PC-3 (cell line): ENCODE results near the gene PRSS27. TPM values are rescaled to one million over a fixed set of nuclear protein-coding genes. Genes with fewer than 3 reads are reported as not detected.

Source experiments
- ATAC-seq: fragments of 200-7000 bp; cut with Tn5 transposase; 2 replicates; pipeline ENCODE4 v1.9.1; 2020; ENCODE audit warnings: mild to moderate bottlenecking, moderate library complexity
- BruUV-seq: library from RNA; stranded (reverse); fragments of 400-500 nt; replicated peaks from 2 replicates; lab custom pipeline; 2021; lab: Mats Ljungman, UMichigan
- CTCF ChIA-PET: fragments of 300-600 bp; sonication (Branson Sonifier 250); formaldehyde crosslinking; loops from one replicate; lab custom pipeline; 2022; ENCODE audit warnings: antibody characterized with exemption; lab: Charles Lee
- POLR2A ChIA-PET: fragments of 300-600 bp; sonication (Branson Sonifier 250); formaldehyde crosslinking; loops from one replicate; lab custom pipeline; 2022; ENCODE audit warnings: antibody characterized with exemption; ENCODE audit not compliant: unreplicated experiment; lab: Charles Lee
- DNase-seq: peaks from one replicate; pipeline ENCODE4 v3.0.0-alpha.2; 2015
- H2AFZ ChIP-seq: fragments of 300-600 bp; sonication (generic); 2 replicates; pipeline ENCODE4 v1.6.0; 2016; ENCODE audit warnings: antibody characterized with exemption, low read length
- H3F3A ChIP-seq: fragments of 300-600 bp; sonication (generic); one replicate; pipeline ENCODE4 v1.6.0; 2017; ENCODE audit warnings: antibody characterized with exemption, low read length, control low read depth, mild to moderate bottlenecking; ENCODE audit not compliant: unreplicated experiment
- H3K27ac ChIP-seq: fragments of 300-600 bp; sonication (generic); 2 replicates; pipeline ENCODE4 v1.5.1; 2016; ENCODE audit warnings: mild to moderate bottlenecking, low read length
- H3K27me3 ChIP-seq: fragments of 300-600 bp; sonication (generic); 2 replicates; pipeline ENCODE4 v1.6.1; 2016; ENCODE audit warnings: low read length, mixed read lengths
- H3K36me3 ChIP-seq: fragments of 300-600 bp; sonication (generic); 2 replicates; pipeline ENCODE4 v1.6.1; 2016; ENCODE audit warnings: low read depth, mixed run types, low read length, mixed read lengths
- H3K4me1 ChIP-seq: fragments of 300-600 bp; sonication (generic); 2 replicates; pipeline ENCODE4 v1.5.1; 2016; ENCODE audit warnings: low read length; ENCODE audit not compliant: insufficient read depth
- H3K4me2 ChIP-seq: fragments of 300-600 bp; sonication (generic); 2 replicates; pipeline ENCODE4 v1.6.0; 2016; ENCODE audit warnings: low read length
- H3K4me3 ChIP-seq: fragments of 300-600 bp; sonication (generic); 2 replicates; pipeline ENCODE4 v1.5.1; 2016; ENCODE audit warnings: mild to moderate bottlenecking, low read length, mixed read lengths
- H3K79me2 ChIP-seq: fragments of 300-600 bp; sonication (generic); 2 replicates; pipeline ENCODE4 v1.6.1; 2017; ENCODE audit warnings: low read length, mixed read lengths
- H3K9ac ChIP-seq: fragments of 300-600 bp; sonication (generic); 2 replicates; pipeline ENCODE4 v1.6.0; 2016; ENCODE audit warnings: mild to moderate bottlenecking, low read length
- H3K9me2 ChIP-seq: fragments of 300-600 bp; sonication (generic); replicated peaks from 2 replicates; pipeline ENCODE4 v1.6.1; 2016; ENCODE audit warnings: mixed run types, low read length, mixed read lengths
- H3K9me3 ChIP-seq: fragments of 300-600 bp; sonication (generic); 2 replicates; pipeline ENCODE4 v1.6.1; 2016; ENCODE audit warnings: low read length, mixed read lengths
- H4K20me1 ChIP-seq: fragments of 300-600 bp; sonication (generic); 2 replicates; pipeline ENCODE4 v1.6.1; 2016; ENCODE audit warnings: low read length, mixed read lengths
- CTCF ChIP-seq: fragments of 300-600 bp; sonication (generic); conservative IDR thresholded peaks from 2 replicates; pipeline ENCODE4 v1.5.1; 2017; ENCODE audit warnings: antibody characterized with exemption, low read depth, mild to moderate bottlenecking, low read length
- EZH2 ChIP-seq: fragments of 300-600 bp; sonication (generic); IDR thresholded peaks from one replicate; pipeline ENCODE4 v1.6.1; 2017; ENCODE audit warnings: antibody characterized with exemption, mild to moderate bottlenecking, low read length; ENCODE audit not compliant: unreplicated experiment
- EZH2phosphoT487 ChIP-seq: fragments of 300-600 bp; sonication (generic); IDR thresholded peaks from 2 replicates; pipeline ENCODE4 v1.6.1; 2018; ENCODE audit warnings: mild to moderate bottlenecking, antibody characterized with exemption, low read length, borderline replicate concordance
- intact Hi-C: fragments of 100-400 bp; cut with micrococcal nuclease; formaldehyde crosslinking; loops from 2 replicates; pipeline ENCODE4 v1.9.0; 2023
- total RNA-seq: library from RNA; depleted of rRNA; stranded (reverse); fragments of >200 nt; gene quantifications from 2 replicates; pipeline ENCODE4 v1.2.3, GENCODE V29; 2014

The PRSS27 gene
- total RNA-seq, 1 experiment from 2014 or later, result 1.2 TPM

- Histone ChIP-seq H3K4me3 (no peak overlapping the region), H2AFZ (no peak overlapping the region), H3K4me1 (peaks cover 5% of the 10 kb centered on the region; the same call in 1 of the 2 replicates), H3K9me2 (no peaks in the 10 kb centered on the region), H3K27ac (no peak overlapping the region), H3F3A (no peaks in the 10 kb centered on the region), H3K9me3 (no peaks in the 10 kb centered on the region), H3K79me2 (peaks cover 45% of the 10 kb centered on the region), H3K4me2 (no peak overlapping the region), H3K9ac (no peak overlapping the region), H4K20me1 (peaks cover 26% of the 10 kb centered on the region; the same call in 1 of the 2 replicates), H3K27me3 (no peaks in the 10 kb centered on the region), H3K36me3 (peaks cover 58% of the 10 kb centered on the region)
- DNase-seq, result no peak
- no peak for ATAC-seq
- ChIA-PET CTCF (no interaction called here), POLR2A (interaction anchor here (0.7 kb wide), 1 partner anchor 82 kb away, joined by 3 read pairs; no protein-coding TSS in a partner anchor)
- BruUV-seq, result no TSS peak
- TF ChIP-seq CTCF (no peak), EZH2phosphoT487 (no peak), EZH2 (no peak)
- intact Hi-C loops, result no loop called here
Measured at GRCh38 chr16:2769100-2769529, 49.1 kb upstream of the PRSS27 start.

GRCh38 chr16:2768403-2769089 is 48.5 kb upstream of the PRSS27 start:
- H4K20me1 ChIP-seq, result peaks cover 32% of the 10 kb centered on the region; the same call in 1 of the 2 replicates
- BruUV-seq, result no TSS peak
- CTCF ChIA-PET, result no interaction called here

More at GRCh38 chr16:2768403-2769089, 48.5 kb upstream of the PRSS27 start:
- no peak overlapping the region for H3K9ac ChIP-seq
- H3K4me1 ChIP-seq, result peaks cover 5% of the 10 kb centered on the region; the same call in 1 of the 2 replicates
- DNase-seq, result no peak
- intact Hi-C loops, result no loop called here
- H3K27ac ChIP-seq, result no peak overlapping the region
- TF ChIP-seq EZH2, result no peak
- TF ChIP-seq EZH2phosphoT487, result no peak
- no peak for TF ChIP-seq CTCF
- no peak overlapping the region for H3K4me2 ChIP-seq
- POLR2A ChIA-PET, result interaction anchor here (0.7 kb wide), 1 partner anchor 82 kb away, joined by 3 read pairs; no protein-coding TSS in a partner anchor
- H3K79me2 ChIP-seq, result peaks cover 45% of the 10 kb centered on the region
- no peak overlapping the region for H3K4me3 ChIP-seq
- H3K9me3 ChIP-seq, result no peaks in the 10 kb centered on the region
- no peak overlapping the region for H2AFZ ChIP-seq
- no peaks in the 10 kb centered on the region for H3K9me2 ChIP-seq
- no peak for ATAC-seq
- no peaks in the 10 kb centered on the region for H3F3A ChIP-seq
- no peaks in the 10 kb centered on the region for H3K27me3 ChIP-seq
- H3K36me3 ChIP-seq, result peaks cover 63% of the 10 kb centered on the region
